Measurements from ENCODE around the gene GRK1. TPM values are rescaled to one million over a fixed set of nuclear protein-coding genes. Genes with fewer than 3 reads are reported as not detected.

The GRK1 gene
- total and polyA plus RNA-seq, 2 of the 13 experiments (the other 11 are each of a cell fraction or from before 2014, with no cell fraction given) = 0.07 to 0.12 TPM

- no peak for TF ChIP-seq AHDC1 (CRISPR knock-in tag; IDR thresholded peaks at IDR 0.05; ENCODE audit: borderline replicate concordance)
- peak; percentile 88 for TF ChIP-seq TFDP1 (CRISPR knock-in tag; IDR thresholded peaks at IDR 0.05; ENCODE audit: borderline replicate concordance)
- peak; percentile 74 for TF ChIP-seq MAX (IDR thresholded peaks at IDR 0.05)
- TF ChIP-seq RNF219 (CRISPR knock-in tag; IDR thresholded peaks at IDR 0.05) = no peak
- TF ChIP-seq ZNF772 (CRISPR knock-in tag; IDR thresholded peaks at IDR 0.05) = no peak
- TF ChIP-seq ZNF800 (CRISPR knock-in tag; IDR thresholded peaks at IDR 0.05) = no peak
- TF ChIP-seq PHB2 (IDR thresholded peaks at IDR 0.05; ENCODE audit: partially characterized antibody) = no peak
- TF ChIP-seq ATF2 (CRISPR knock-in tag; IDR thresholded peaks at IDR 0.05) = 0 out of 2 replicates have a peak, but pooled peaks have one; percentile 21
- TF ChIP-seq TFE3 (CRISPR knock-in tag; IDR thresholded peaks at IDR 0.05) = peak; percentile 44; the same call in 1 of the 2 replicates
- TF ChIP-seq STAG1 (CRISPR knock-in tag; IDR thresholded peaks at IDR 0.05) = peak; percentile 41
- TF ChIP-seq BRCA1 (CRISPR knock-in tag; IDR thresholded peaks at IDR 0.05) = no peak
Measured at GRCh38 chr13:113748101-113748861, 81.3 kb downstream of the GRK1 start (continued).

Data from HepG2 (cell line).